ENCODE measurements around the gene ADI1.

ADI1 gene

DNA sequence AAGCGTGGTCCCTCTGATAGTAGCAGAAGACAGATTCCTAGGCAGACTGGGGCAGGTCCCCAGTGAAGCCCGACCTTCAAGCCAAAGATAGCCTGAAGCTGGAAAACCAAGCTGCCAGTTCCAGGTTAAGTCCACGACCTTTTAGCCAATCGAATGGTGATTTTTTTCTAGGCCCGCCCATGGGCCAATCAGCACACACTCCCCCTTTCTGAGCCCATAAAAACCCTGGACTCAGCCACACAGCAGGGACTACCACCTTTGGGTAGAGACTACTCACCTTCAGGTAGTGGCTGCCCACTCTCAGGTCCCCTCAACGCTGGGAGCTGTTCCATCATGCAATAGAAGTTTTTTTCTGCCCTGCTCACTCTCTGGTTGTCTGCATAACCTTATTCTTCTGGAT is 14.5 kb upstream of the ADI1 start:
- H2AFZ ChIP-seq (ENCODE audit: low read depth, low read length): no peak overlapping the region

DNA sequence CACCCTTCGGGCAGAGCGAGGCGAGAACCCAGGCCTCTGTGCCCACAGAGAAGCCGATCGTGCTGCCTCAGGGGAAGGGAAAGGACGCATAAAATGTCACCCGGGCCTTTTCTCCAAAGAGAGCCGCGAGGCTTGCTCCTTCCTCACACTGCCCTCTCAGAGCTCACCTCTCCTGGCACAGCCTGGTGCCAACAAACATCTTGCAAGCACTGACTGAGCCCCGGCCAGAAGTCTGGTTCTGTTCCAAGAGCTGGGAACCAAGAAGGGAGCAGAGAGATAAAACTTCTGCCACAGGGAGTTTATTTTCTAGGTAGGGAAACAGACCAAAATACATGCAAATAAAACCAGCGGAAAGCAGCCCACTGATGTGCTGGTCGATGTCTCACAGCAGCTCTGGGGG is 13.6 kb upstream of the ADI1 start:
- Histone ChIP-seq H4K20me1 (ENCODE audit: insufficient read depth, low read length) (no peaks in the 10 kb centered on the region), H3K9me3 (ENCODE audit: insufficient read depth, low read length) (no peaks in the 10 kb centered on the region), H2AFZ (ENCODE audit: low read depth, low read length) (no peak overlapping the region), H3K27me3 (ENCODE audit: low read depth, low read length) (no peaks in the 10 kb centered on the region), H3K27ac (ENCODE audit: low read length) (no peak overlapping the region), H3K9ac (ENCODE audit: low read length) (no peak overlapping the region), H3K4me2 (ENCODE audit: low read length) (no peak overlapping the region), H3K4me3 (ENCODE audit: low read length) (no peak overlapping the region), H3K36me3 (replicated peaks; ENCODE audit: low read depth, low read length) (peaks cover 14% of the 10 kb centered on the region), H3K4me1 (ENCODE audit: low read length) (no peaks in the 10 kb centered on the region), H3K79me2 (ENCODE audit: low read length) (no peaks in the 10 kb centered on the region)
- TF ChIP-seq EZH2phosphoT487 (IDR thresholded peaks at IDR 0.05; ENCODE audit: low read depth): no peak

More for the DNA sequence above, 14.5 kb upstream of the ADI1 start:
- Histone ChIP-seq H3K9ac (ENCODE audit: low read length) (no peak overlapping the region), H4K20me1 (ENCODE audit: insufficient read depth, low read length) (no peaks in the 10 kb centered on the region), H3K27me3 (ENCODE audit: low read depth, low read length) (no peaks in the 10 kb centered on the region), H3K27ac (ENCODE audit: low read length) (no peak overlapping the region), H3K9me3 (ENCODE audit: insufficient read depth, low read length) (no peaks in the 10 kb centered on the region), H3K4me2 (ENCODE audit: low read length) (no peak overlapping the region), H3K79me2 (ENCODE audit: low read length) (no peaks in the 10 kb centered on the region), H3K36me3 (replicated peaks; ENCODE audit: low read depth, low read length) (peaks cover 15% of the 10 kb centered on the region), H3K4me3 (ENCODE audit: low read length) (no peak overlapping the region), H3K4me1 (ENCODE audit: low read length) (no peaks in the 10 kb centered on the region)
- TF ChIP-seq, protein P1, sequence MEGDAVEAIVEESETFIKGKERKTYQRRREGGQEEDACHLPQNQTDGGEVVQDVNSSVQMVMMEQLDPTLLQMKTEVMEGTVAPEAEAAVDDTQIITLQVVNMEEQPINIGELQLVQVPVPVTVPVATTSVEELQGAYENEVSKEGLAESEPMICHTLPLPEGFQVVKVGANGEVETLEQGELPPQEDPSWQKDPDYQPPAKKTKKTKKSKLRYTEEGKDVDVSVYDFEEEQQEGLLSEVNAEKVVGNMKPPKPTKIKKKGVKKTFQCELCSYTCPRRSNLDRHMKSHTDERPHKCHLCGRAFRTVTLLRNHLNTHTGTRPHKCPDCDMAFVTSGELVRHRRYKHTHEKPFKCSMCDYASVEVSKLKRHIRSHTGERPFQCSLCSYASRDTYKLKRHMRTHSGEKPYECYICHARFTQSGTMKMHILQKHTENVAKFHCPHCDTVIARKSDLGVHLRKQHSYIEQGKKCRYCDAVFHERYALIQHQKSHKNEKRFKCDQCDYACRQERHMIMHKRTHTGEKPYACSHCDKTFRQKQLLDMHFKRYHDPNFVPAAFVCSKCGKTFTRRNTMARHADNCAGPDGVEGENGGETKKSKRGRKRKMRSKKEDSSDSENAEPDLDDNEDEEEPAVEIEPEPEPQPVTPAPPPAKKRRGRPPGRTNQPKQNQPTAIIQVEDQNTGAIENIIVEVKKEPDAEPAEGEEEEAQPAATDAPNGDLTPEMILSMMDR (IDR thresholded peaks at IDR 0.05; ENCODE audit: low read depth, low read length): no peak

DNA sequence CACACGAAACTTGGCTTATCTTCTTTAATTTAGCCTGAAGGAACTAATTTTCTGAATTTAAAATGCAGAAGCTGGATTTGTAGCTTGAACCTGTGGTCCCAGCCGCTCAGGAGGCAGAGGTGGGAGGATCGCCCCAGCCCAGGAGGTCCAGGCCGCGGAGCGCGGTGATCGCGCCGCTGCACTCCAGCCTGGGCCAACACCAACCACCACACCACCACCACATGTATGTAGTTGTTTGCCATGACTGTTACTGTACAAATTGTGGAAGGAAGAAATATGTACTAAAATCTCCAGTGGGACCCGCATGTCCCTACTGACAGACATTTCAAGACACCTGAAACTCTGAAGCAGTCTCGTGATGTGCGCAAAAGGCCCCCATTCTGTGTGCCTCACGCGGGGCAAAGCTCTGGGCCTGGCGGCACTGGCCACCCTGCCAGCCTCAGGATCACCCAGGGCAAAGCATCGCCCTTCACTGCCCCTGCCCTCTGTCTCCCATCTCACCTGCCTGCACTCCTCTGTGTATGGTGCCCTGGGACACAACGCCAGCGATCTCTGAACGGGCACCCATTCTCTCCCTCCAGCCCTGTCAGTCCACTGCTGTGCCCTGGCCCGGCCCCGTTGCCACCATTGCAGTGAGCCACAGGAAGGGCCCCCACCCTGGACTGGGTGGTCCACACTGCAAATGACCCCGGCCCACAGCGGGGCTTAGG is 10.1 kb upstream of the ADI1 start:
- H3K27me3 ChIP-seq (ENCODE audit: low read depth, low read length): no peaks in the 10 kb centered on the region
- no peak overlapping the region for H3K27ac ChIP-seq (ENCODE audit: low read length)
- H3K4me1 ChIP-seq (ENCODE audit: low read length): no peaks in the 10 kb centered on the region
- no peak overlapping the region for H2AFZ ChIP-seq (ENCODE audit: low read depth, low read length)
- H3K79me2 ChIP-seq (ENCODE audit: low read length): no peaks in the 10 kb centered on the region
- peaks cover 17% of the 10 kb centered on the region for H3K36me3 ChIP-seq (replicated peaks; ENCODE audit: low read depth, low read length)
- no peak overlapping the region for H3K4me3 ChIP-seq (ENCODE audit: low read length)
- H3K9me3 ChIP-seq (ENCODE audit: insufficient read depth, low read length): no peaks in the 10 kb centered on the region
- no peaks in the 10 kb centered on the region for H4K20me1 ChIP-seq (ENCODE audit: insufficient read depth, low read length)
- no peak overlapping the region for H3K4me2 ChIP-seq (ENCODE audit: low read length)
- TF ChIP-seq, protein P1 (IDR thresholded peaks at IDR 0.05; ENCODE audit: low read depth, low read length): no peak
- no peak for TF ChIP-seq EZH2phosphoT487 (IDR thresholded peaks at IDR 0.05; ENCODE audit: low read depth)
- no peak overlapping the region for H3K9ac ChIP-seq (ENCODE audit: low read length)

DNA sequence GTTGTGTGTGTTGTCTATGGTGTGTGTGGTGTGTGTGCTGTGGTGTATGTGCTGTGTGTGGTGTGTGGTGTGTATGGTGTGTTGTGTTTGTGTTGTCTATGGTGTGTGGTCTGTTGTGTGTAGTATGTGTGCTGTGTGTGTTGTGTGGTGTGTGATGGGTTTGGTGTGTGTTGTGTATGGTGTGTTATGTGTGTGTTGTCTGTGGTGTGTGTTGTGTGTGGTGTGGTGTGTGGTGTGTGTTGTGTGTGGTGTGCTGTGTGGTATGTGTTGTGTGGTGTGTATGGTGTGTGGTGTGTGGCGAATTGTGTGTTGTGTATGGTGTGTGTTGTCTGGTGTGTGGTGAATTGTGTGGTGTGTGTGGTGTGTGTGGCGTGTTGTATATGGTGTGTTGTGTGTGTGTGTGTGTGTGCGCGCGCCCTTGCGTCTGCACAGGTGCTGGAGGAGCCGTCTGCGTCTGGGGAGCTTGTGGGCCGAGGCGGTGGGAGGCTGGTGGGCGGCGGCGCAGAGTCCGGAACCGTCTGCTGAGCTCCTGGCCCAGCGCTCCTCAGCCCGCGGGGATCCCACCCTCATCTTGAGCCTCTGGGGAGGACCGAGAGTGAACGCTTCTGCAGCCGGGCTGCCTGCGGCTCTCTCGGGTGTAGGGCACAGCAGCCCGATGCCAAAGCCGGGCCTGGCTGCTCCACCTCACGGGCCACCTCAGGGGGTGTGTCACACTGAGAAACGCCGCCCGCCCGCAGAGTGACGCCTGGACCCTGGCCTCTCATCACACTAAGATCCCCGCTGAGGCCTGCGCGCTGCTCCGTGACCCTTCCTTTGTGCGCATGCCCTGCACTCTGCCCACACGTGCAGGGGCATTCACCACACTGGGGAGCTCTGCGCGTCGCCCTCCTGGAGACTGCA is 8.8 kb upstream of the ADI1 start:
- no peak overlapping the region for H2AFZ ChIP-seq (ENCODE audit: low read depth, low read length)
- H3K4me1 ChIP-seq (ENCODE audit: low read length): no peaks in the 10 kb centered on the region
- no peak overlapping the region for H3K4me2 ChIP-seq (ENCODE audit: low read length)
- H3K9me3 ChIP-seq (ENCODE audit: insufficient read depth, low read length): no peaks in the 10 kb centered on the region
- TF ChIP-seq, protein P1 (IDR thresholded peaks at IDR 0.05; ENCODE audit: low read depth, low read length): no peak
- no peak for TF ChIP-seq EZH2phosphoT487 (IDR thresholded peaks at IDR 0.05; ENCODE audit: low read depth)
- no peaks in the 10 kb centered on the region for H3K79me2 ChIP-seq (ENCODE audit: low read length)
- no peak overlapping the region for H3K4me3 ChIP-seq (ENCODE audit: low read length)
- no peaks in the 10 kb centered on the region for H3K27me3 ChIP-seq (ENCODE audit: low read depth, low read length)
- peaks cover 9% of the 10 kb centered on the region for H3K36me3 ChIP-seq (replicated peaks; ENCODE audit: low read depth, low read length)
- no peaks in the 10 kb centered on the region for H4K20me1 ChIP-seq (ENCODE audit: insufficient read depth, low read length)
- H3K27ac ChIP-seq (ENCODE audit: low read length): no peak overlapping the region
- H3K9ac ChIP-seq (ENCODE audit: low read length): no peak overlapping the region
